IMR-90 (cell line): ENCODE measurements around the gene ASB13. TPM values are rescaled to one million over a fixed set of nuclear protein-coding genes. Genes with fewer than 3 reads are reported as not detected.

Experiments
- ATAC-seq: fragments of 200-7000 bp; cut with Tn5 transposase; 2 replicates; pipeline ENCODE4 v1.9.1; 2020; ENCODE audit warnings: low read depth, mild to moderate bottlenecking, moderate library complexity
- BruUV-seq: library from RNA; stranded (reverse); fragments of 400-500 nt; replicated peaks from 2 replicates; lab custom pipeline; 2021; lab: Mats Ljungman, UMichigan
- CTCF ChIA-PET: fragments of 300-600 bp; formaldehyde crosslinking; extraction: SDS; loops from one replicate; lab custom pipeline; 2021; ENCODE audit warnings: antibody characterized with exemption; lab: Yijun Ruan, JAX
- POLR2A ChIA-PET: fragments of 300-600 bp; sonication (Branson Sonifier 250); formaldehyde crosslinking; loops from one replicate; lab custom pipeline; 2022; ENCODE audit warnings: antibody characterized with exemption; ENCODE audit not compliant: unreplicated experiment; lab: Charles Lee
- DNase-seq: peaks from one replicate; pipeline ENCODE4 v3.0.0; 2013
- H2AFZ ChIP-seq: replicated peaks from 2 replicates; pipeline ENCODE3; 2013; ENCODE audit warnings: low read length, mild to moderate bottlenecking; ENCODE audit not compliant: poor library complexity
- H2AK5ac ChIP-seq: 2 replicates; pipeline ENCODE4 v1.6.1; 2013; ENCODE audit warnings: low read depth, low read length, inconsistent platforms
- H2AK9ac ChIP-seq: replicated peaks from 2 replicates; pipeline ENCODE3; 2013; ENCODE audit warnings: mild to moderate bottlenecking, low read depth, low read length, moderate library complexity; ENCODE audit not compliant: poor library complexity
- H2BK120ac ChIP-seq: 2 replicates; pipeline ENCODE4 v1.6.1; 2013; ENCODE audit warnings: low read depth, low read length, inconsistent platforms
- H2BK15ac ChIP-seq: 3 replicates; pipeline ENCODE4 v1.6.1; 2013; ENCODE audit warnings: low read depth, low read length, inconsistent platforms
- H2BK20ac ChIP-seq: 2 replicates; pipeline ENCODE4 v1.6.1; 2013; ENCODE audit warnings: low read depth, mild to moderate bottlenecking, inconsistent platforms, low read length, moderate library complexity
- H2BK5ac ChIP-seq: 2 replicates; pipeline ENCODE4 v1.6.1; 2013; ENCODE audit warnings: mild to moderate bottlenecking, low read depth, low read length, inconsistent platforms; ENCODE audit not compliant: poor library complexity, severe bottlenecking
- H3K14ac ChIP-seq: replicated peaks from 2 replicates; pipeline ENCODE4 v1.6.1; 2013; ENCODE audit warnings: low read depth, low read length, inconsistent platforms
- H3K18ac ChIP-seq: 2 replicates; pipeline ENCODE4 v1.6.1; 2013; ENCODE audit warnings: low read depth, low read length, control low read depth
- H3K23ac ChIP-seq: 2 replicates; pipeline ENCODE4 v1.6.1; 2013; ENCODE audit warnings: low read depth, low read length, inconsistent platforms
- H3K27ac ChIP-seq: 2 replicates; pipeline ENCODE4 v1.5.1; 2013; ENCODE audit warnings: mild to moderate bottlenecking, control low read depth, low read length; ENCODE audit not compliant: insufficient read depth
- H3K27me3 ChIP-seq: 2 replicates; pipeline ENCODE4 v1.6.1; 2013; ENCODE audit warnings: low read length; ENCODE audit not compliant: control insufficient read depth, insufficient read depth
- H3K36me3 ChIP-seq: 2 replicates; pipeline ENCODE4 v1.6.1; 2013; ENCODE audit warnings: low read length, mixed read lengths; ENCODE audit not compliant: control insufficient read depth, insufficient read depth
- H3K4ac ChIP-seq: 2 replicates; pipeline ENCODE4 v1.6.1; 2013; ENCODE audit warnings: low read depth, low read length, inconsistent platforms
- H3K4me1 ChIP-seq: 2 replicates; pipeline ENCODE4 v1.6.1; 2013; ENCODE audit warnings: low read length, mixed read lengths; ENCODE audit not compliant: control insufficient read depth, insufficient read depth
- H3K4me2 ChIP-seq: 2 replicates; pipeline ENCODE4 v1.6.1; 2013; ENCODE audit warnings: low read depth, mild to moderate bottlenecking, control low read depth, low read length, moderate library complexity
- H3K4me3 ChIP-seq: 2 replicates; pipeline ENCODE4 v1.5.1; 2013; ENCODE audit warnings: low read depth, mild to moderate bottlenecking, control low read depth, low read length, moderate library complexity; ENCODE audit not compliant: insufficient read depth
- H3K56ac ChIP-seq: 2 replicates; pipeline ENCODE4 v1.6.1; 2013; ENCODE audit warnings: low read length, inconsistent platforms; ENCODE audit not compliant: insufficient read depth; ENCODE audit errors: extremely low read depth
- H3K79me1 ChIP-seq, 2 experiments: 2 replicates each; pipeline ENCODE4 v1.6.1; 2013; ENCODE audit warnings: low read length in 2 of 2, inconsistent platforms in 1 of 2, low read depth in 1 of 2
- H3K9ac ChIP-seq: 2 replicates; pipeline ENCODE4 v1.6.1; 2013; ENCODE audit warnings: low read depth, low read length, control low read depth
- H3K9me1 ChIP-seq: 2 replicates; pipeline ENCODE4 v1.6.1; 2013; ENCODE audit warnings: low read length, inconsistent platforms; ENCODE audit not compliant: insufficient read depth
- H3K9me3 ChIP-seq: 2 replicates; pipeline ENCODE4 v1.6.1; 2013; ENCODE audit warnings: low read length; ENCODE audit not compliant: control insufficient read depth, insufficient read depth
- H4K20me1 ChIP-seq: 2 replicates; pipeline ENCODE4 v1.6.1; 2013; ENCODE audit warnings: low read length, inconsistent platforms; ENCODE audit not compliant: insufficient read depth
- H4K5ac ChIP-seq: 2 replicates; pipeline ENCODE4 v1.6.1; 2013; ENCODE audit warnings: mild to moderate bottlenecking, low read depth, low read length, control low read depth
- H4K8ac ChIP-seq, 2 experiments: 2 replicates each; pipeline ENCODE4 v1.6.1; 2013; ENCODE audit warnings: low read depth in 2 of 2, low read length in 2 of 2, control low read depth in 1 of 2, inconsistent platforms in 1 of 2
- H4K91ac ChIP-seq: 2 replicates; pipeline ENCODE4 v1.6.1; 2013; ENCODE audit warnings: low read depth, low read length, inconsistent platforms; ENCODE audit not compliant: insufficient read depth
- RAD21 ChIP-seq: IDR thresholded peaks from 2 replicates; pipeline ENCODE4 v1.6.1; 2012; ENCODE audit warnings: low read length, improper control_type of control experiment
- RCOR1 ChIP-seq: IDR thresholded peaks from 2 replicates; pipeline ENCODE4 v1.6.1; 2012; ENCODE audit warnings: mild to moderate bottlenecking, low read length, improper control_type of control experiment; ENCODE audit not compliant: insufficient replicate concordance
- WGBS, 2 experiments: methylation state at CpG; one replicate each; pipeline versions ENCODE4 v1.1.5 to v1.1.7; 2013; ENCODE audit warnings: missing lambda C conversion rate in 2 of 2; ENCODE audit not compliant: insufficient read length in 1 of 2; ENCODE audit errors: extremely low coverage in 2 of 2; 5-methylcytosine and 5-hydroxymethylcytosine counted together
- dilution Hi-C: fragments of 300-500 bp; cut with HindIII; formaldehyde crosslinking; loops from one replicate; pipeline ENCODE4 v1.14.3; 2018; ENCODE audit warnings: low sequenced_read_pairs; ENCODE audit not compliant: unreplicated experiment
- in situ Hi-C: fragments of 300-500 bp; cut with MboI; formaldehyde crosslinking; loops from 3 replicates; pipeline ENCODE4 v1.14.3; 2019; ENCODE audit warnings: low sequenced_read_pairs, inconsistent platforms, mixed read lengths
- intact Hi-C: fragments of 100-400 bp; cut with micrococcal nuclease; formaldehyde crosslinking; loops from 2 replicates; pipeline ENCODE4 v1.10.0; 2022
- polyA plus RNA-seq, 3 experiments: library from polyadenylated mRNA; depleted of rRNA; stranded (reverse); fragments of >200 nt; gene quantifications; 2 replicates each; pipeline ENCODE4 v1.2.3, GENCODE V29; 2012; ENCODE audit warnings: low replicate concordance in 1 of 3
- total RNA-seq: library from RNA; depleted of rRNA; stranded (reverse); fragments of >200 nt; gene quantifications from 2 replicates; pipeline ENCODE4 v1.2.3, GENCODE V29; 2012

The ASB13 gene
- total and polyA plus RNA-seq, 2 of the 4 experiments (the other 2 are of a cell fraction): 4.6 to 6.3 TPM

- H3K4me2 ChIP-seq: no peak overlapping the region
- intact Hi-C loops: no loop called here
- H3K9me3 ChIP-seq: no peaks in the 10 kb centered on the region
- ATAC-seq (no peak), DNase-seq (no peak)
- no peaks in the 10 kb centered on the region for H3K36me3 ChIP-seq
- no peak overlapping the region for H2AK5ac ChIP-seq
- H3K14ac ChIP-seq: no peak overlapping the region
- H2BK120ac ChIP-seq: no peak overlapping the region
- peaks cover 29% of the 10 kb centered on the region for H4K20me1 ChIP-seq
- no peak overlapping the region for H2BK20ac ChIP-seq
- WGBS, 2 experiments: no CpG with 5 or more reads among the region's 1 CpG
- peaks cover 8% of the 10 kb centered on the region for H3K4me1 ChIP-seq
- H3K9me1 ChIP-seq: no peaks in the 10 kb centered on the region
- H3K4ac ChIP-seq: no peak overlapping the region
- no peak overlapping the region for H3K56ac ChIP-seq
- H3K27ac ChIP-seq: no peak overlapping the region
- H3K4me3 ChIP-seq: no peak overlapping the region
- in situ Hi-C loops: no loop called here
- TF ChIP-seq RCOR1: no peak
- TF ChIP-seq RAD21: no peak
- H2BK5ac ChIP-seq: no peak overlapping the region
- H3K23ac ChIP-seq: no peak overlapping the region
- no TSS peak for BruUV-seq
- H3K18ac ChIP-seq: no peak overlapping the region
- H2AK9ac ChIP-seq: no peak overlapping the region
- dilution Hi-C loops: no loop called here
- no peak overlapping the region for H2BK15ac ChIP-seq
- H3K27me3 ChIP-seq: no peaks in the 10 kb centered on the region
- ChIA-PET CTCF (interaction anchor here (1.1 kb wide), 1 partner anchor 10 kb away, joined by 5 read pairs; the partner anchor contains the start of gene TASOR2), POLR2A (interaction anchor here (0.6 kb wide), 1 partner anchor 581 kb away, joined by 5 read pairs; no protein-coding TSS in a partner anchor)
- H4K5ac ChIP-seq: no peak overlapping the region
- H3K79me1 ChIP-seq: peaks cover 39 to 60% of the 10 kb centered on the region in 2 experiments
- no peak overlapping the region for H4K91ac ChIP-seq
- no peak overlapping the region for H2AFZ ChIP-seq
- no peak overlapping the region for H4K8ac ChIP-seq
- no peak overlapping the region for H3K9ac ChIP-seq
These were observed 28.2 kb upstream of the ASB13 start for GRCh38 chr10:5694573-5694972.
